Muscle of leg (tissue), 11 donors: Measurements from ENCODE around the gene MDN1. TPM values are rescaled to one million over a fixed set of nuclear protein-coding genes. Genes with fewer than 3 reads are reported as not detected.

Experiments
- DNase-seq: peaks from one replicate; pipeline ENCODE4 v3.0.0; 2013
- H3K27ac ChIP-seq: one replicate; pipeline ENCODE4 v1.5.1; 2013; ENCODE audit warnings: mild to moderate bottlenecking, low read length, control low read depth
- H3K27me3 ChIP-seq: one replicate; pipeline ENCODE4 v1.6.1; 2013; ENCODE audit warnings: low read length; ENCODE audit not compliant: control insufficient read depth, insufficient read depth
- H3K36me3 ChIP-seq: one replicate; pipeline ENCODE4 v1.6.1; 2013; ENCODE audit warnings: low read length; ENCODE audit not compliant: control insufficient read depth, insufficient read depth
- H3K4me1 ChIP-seq: one replicate; pipeline ENCODE4 v1.6.1; 2013; ENCODE audit warnings: low read length; ENCODE audit not compliant: control insufficient read depth, insufficient read depth
- H3K4me3 ChIP-seq: one replicate; pipeline ENCODE4 v1.5.1; 2013; ENCODE audit warnings: low read length, control low read depth
- H3K9me3 ChIP-seq: replicated peaks from 2 replicates; pipeline ENCODE4 v1.6.1; 2013; ENCODE audit warnings: low read depth, low read length; ENCODE audit not compliant: control insufficient read depth
- WGBS: methylation state at CpG from one replicate; pipeline ENCODE4 v1.1.5; 2013; ENCODE audit warnings: missing lambda C conversion rate; ENCODE audit not compliant: insufficient coverage; 5-methylcytosine and 5-hydroxymethylcytosine counted together
- polyA plus RNA-seq, 8 donors: library from polyadenylated mRNA; unstranded; fragments of 120-200 nt; gene quantifications; one replicate each; pipeline versions ENCODE4 v1.2.1 to v1.2.3, GENCODE V29; 2013; ENCODE audit warnings: inconsistent platforms in 1 of 8, low replicate concordance in 1 of 8; ENCODE audit not compliant: insufficient read length in 8 of 8, insufficient read depth in 1 of 8
- total RNA-seq: library from RNA; stranded (reverse); fragments of 120-200 nt; gene quantifications from one replicate; pipeline ENCODE4 v1.2.4, GENCODE V29; 2013

The MDN1 gene
- total and polyA plus RNA-seq, 9 donors: 24.4 to 32.9 (median 26.3) TPM

DNA sequence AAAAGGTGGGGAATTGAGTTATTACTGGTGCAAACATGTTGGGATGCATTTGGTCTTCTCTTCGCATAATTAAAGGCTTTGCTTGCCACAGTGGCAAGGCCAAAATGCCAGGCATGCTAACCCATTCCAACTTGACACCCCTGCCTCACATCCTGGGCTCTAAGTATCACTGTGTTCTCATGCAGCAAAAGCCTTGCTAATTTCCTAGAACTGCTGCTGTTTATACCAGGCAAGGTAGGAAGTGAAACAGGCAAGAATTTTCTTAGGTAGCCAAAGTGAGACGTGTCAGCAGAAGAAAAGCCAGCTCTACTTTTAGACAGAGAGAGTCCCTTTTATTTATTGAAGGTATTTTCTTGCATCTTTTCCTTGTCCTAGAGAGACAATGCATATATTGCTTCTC lies 222.2 kb downstream of the MDN1 start:
- no peak for DNase-seq
- Histone ChIP-seq H3K4me3 (no peak overlapping the region), H3K4me1 (no peaks in the 10 kb centered on the region), H3K27ac (no peak overlapping the region), H3K27me3 (no peaks in the 10 kb centered on the region), H3K9me3 (no peaks in the 10 kb centered on the region), H3K36me3 (no peaks in the 10 kb centered on the region)
- WGBS: 86% methylated on average over 1 of the region's 2 CpGs

DNA sequence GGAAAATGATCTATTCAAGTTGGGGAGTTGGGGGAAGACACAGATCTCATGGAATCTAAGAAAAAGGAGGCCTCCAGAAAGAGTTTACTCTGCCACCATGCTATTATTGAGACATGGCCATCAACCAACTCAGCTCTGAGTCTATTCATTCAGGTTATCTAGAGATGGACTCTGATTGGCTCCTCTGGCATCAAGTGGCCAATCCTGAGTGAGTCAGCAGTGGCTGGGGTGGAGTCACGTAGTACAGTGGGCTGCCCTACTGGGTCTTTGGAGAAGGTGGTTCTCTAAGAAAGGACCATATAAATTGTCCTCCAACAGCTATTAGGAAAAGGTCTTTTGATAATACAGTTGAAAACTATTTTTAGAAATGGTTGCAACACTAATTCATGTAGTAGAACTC lies 223.1 kb downstream of the MDN1 start:
- no CpG with 5 or more reads among the region's 1 CpG for WGBS
- Histone ChIP-seq H3K27ac (no peak overlapping the region), H3K36me3 (no peaks in the 10 kb centered on the region), H3K27me3 (no peaks in the 10 kb centered on the region), H3K9me3 (no peaks in the 10 kb centered on the region), H3K4me3 (no peak overlapping the region), H3K4me1 (no peaks in the 10 kb centered on the region)
- no peak for DNase-seq

DNA sequence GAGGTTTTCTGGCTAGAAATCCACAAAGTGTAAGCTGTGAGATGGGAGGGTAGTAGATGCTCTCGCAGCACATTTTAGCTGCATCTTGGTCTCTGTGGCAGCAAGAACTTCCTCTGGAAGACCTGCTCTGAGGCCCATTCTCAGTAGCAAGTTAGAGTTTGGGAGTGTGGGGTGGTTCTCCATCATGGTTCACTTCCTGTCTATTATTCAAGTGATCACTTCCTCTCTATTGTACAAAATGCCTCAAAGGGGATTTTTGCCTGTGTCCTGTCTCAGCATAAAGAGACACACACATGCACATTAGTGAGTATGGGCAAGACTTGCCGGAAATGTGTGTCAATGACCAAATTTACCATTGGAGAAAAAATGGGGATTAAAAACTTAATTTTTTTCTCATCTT lies 223.5 kb downstream of the MDN1 start:
- no peaks in the 10 kb centered on the region for H3K36me3 ChIP-seq
- DNase-seq: no peak
- H3K9me3 ChIP-seq: no peaks in the 10 kb centered on the region
- no peak overlapping the region for H3K27ac ChIP-seq
- H3K4me3 ChIP-seq: no peak overlapping the region
- H3K4me1 ChIP-seq: no peaks in the 10 kb centered on the region
- H3K27me3 ChIP-seq: no peaks in the 10 kb centered on the region
- 100% methylated on average over 1 of the region's 2 CpGs for WGBS

Other genes starting within 250 kb of the MDN1 start
- 22.5 TPM for gene LYRM2, start 181.0 kb downstream of the MDN1 start, total RNA-seq
- 10 to 100 TPM; 18.6 to 28.2 (median 26.6) TPM for gene LYRM2, start 181.0 kb downstream of the MDN1 start, polyA plus RNA-seq
- 17.0 TPM for gene CASP8AP2, start 10.1 kb upstream of the MDN1 start, total RNA-seq
- gene CASP8AP2, start 10.1 kb upstream of the MDN1 start, polyA plus RNA-seq: 10 to 100 TPM; 10.3 to 17.4 (median 13.8) TPM
- gene GJA10, start 74.7 kb upstream of the MDN1 start, total RNA-seq: not detected
- not detected for gene GJA10, start 74.7 kb upstream of the MDN1 start, polyA plus RNA-seq